Endothelial cell of umbilical vein (primary cell): ENCODE results near the gene SIPA1L2. TPM values are rescaled to one million over a fixed set of nuclear protein-coding genes. Genes with fewer than 3 reads are reported as not detected.

Experiments used
- BruUV-seq: library from RNA; stranded (reverse); fragments of 400-500 nt; replicated peaks from 2 replicates; lab custom pipeline; 2021; lab: Mats Ljungman, UMichigan
- CTCF ChIA-PET: fragments of 300-600, 350-600 bp; sonication (Branson Sonifier 250); formaldehyde crosslinking; loops from one replicate; lab custom pipeline; 2021; ENCODE audit warnings: antibody characterized with exemption, inconsistent platforms; lab: Charles Lee
- POLR2A ChIA-PET: fragments of 300-600, 350-600 bp; sonication (Branson Sonifier 250); formaldehyde crosslinking; loops from one replicate; lab custom pipeline; 2021; ENCODE audit warnings: antibody characterized with exemption, inconsistent platforms; lab: Charles Lee
- DNase-seq: peaks from one replicate; pipeline ENCODE4 v3.0.0-alpha.2; 2011; ENCODE audit warnings: low read depth, low spot score
- FAIRE-seq: peaks from 2 replicates; lab custom pipeline; 2011; peaks lifted over from hg19 to GRCh38; lab: Jason Lieb, UNC
- H2AFZ ChIP-seq: 2 replicates; pipeline ENCODE4 v1.6.0; 2012; ENCODE audit warnings: low read depth, low read length, control low read depth, inconsistent platforms
- H3K27ac ChIP-seq: 2 replicates; pipeline ENCODE4 v1.5.1; 2011; ENCODE audit warnings: low read depth, mild to moderate bottlenecking, control low read depth, low read length, moderate library complexity; ENCODE audit not compliant: insufficient read depth
- H3K27me3 ChIP-seq, 2 experiments: 2 replicates each; pipeline versions ENCODE4 v1.6.0 to v1.6.1; 2011; ENCODE audit warnings: low read length in 2 of 2, mixed read lengths in 1 of 2; ENCODE audit not compliant: control insufficient read depth in 2 of 2, insufficient read depth in 2 of 2
- H3K36me3 ChIP-seq, 2 experiments: 2 replicates in 1 of 2; 3 replicates in 1 of 2; pipeline ENCODE4 v1.5.1; 2011; ENCODE audit warnings: low read length in 2 of 2, mild to moderate bottlenecking in 1 of 2, moderate library complexity in 1 of 2; ENCODE audit not compliant: control insufficient read depth in 2 of 2, insufficient read depth in 2 of 2; ENCODE audit errors: extremely low read depth in 1 of 2
- H3K4me1 ChIP-seq: 3 replicates; pipeline ENCODE4 v1.5.1; 2011; ENCODE audit warnings: mild to moderate bottlenecking, low read length; ENCODE audit not compliant: control insufficient read depth, insufficient read depth; ENCODE audit errors: extremely low read depth
- H3K4me2 ChIP-seq: 2 replicates; pipeline ENCODE4 v1.6.1; 2011; ENCODE audit warnings: low read length, control low read depth, mixed read lengths; ENCODE audit not compliant: insufficient read depth
- H3K4me3 ChIP-seq, 3 experiments: fragments of 200-600 bp in 1 of 3; sonication (generic), shearing (Covaris generic) in 1 of 3; replicated peaks in 1 of 3; 2 replicates each; pipeline ENCODE4 v1.5.1; 2011 to 2016; ENCODE audit warnings: control low read depth in 3 of 3, low read length in 3 of 3, mild to moderate bottlenecking in 2 of 3, inconsistent platforms in 1 of 3, low read depth in 1 of 3, moderate library complexity in 1 of 3; ENCODE audit not compliant: insufficient read depth in 1 of 3
- H3K79me2 ChIP-seq: 2 replicates; pipeline ENCODE4 v1.6.0; 2012; ENCODE audit warnings: low read length, inconsistent platforms; ENCODE audit not compliant: control insufficient read depth, insufficient read depth
- H3K9ac ChIP-seq: replicated peaks from 2 replicates; pipeline ENCODE3; 2011; ENCODE audit warnings: low read length, control low read depth; ENCODE audit not compliant: insufficient read depth; ENCODE audit errors: extremely low read depth
- H3K9me1 ChIP-seq: replicated peaks from 3 replicates; pipeline ENCODE4 v1.6.0; 2011; ENCODE audit warnings: mild to moderate bottlenecking, low read length; ENCODE audit not compliant: control insufficient read depth, insufficient read depth; ENCODE audit errors: extremely low read depth
- H3K9me3 ChIP-seq: replicated peaks from 2 replicates; pipeline ENCODE4 v1.5.1; 2012; ENCODE audit warnings: low read length, inconsistent platforms; ENCODE audit not compliant: control insufficient read depth, insufficient read depth
- H4K20me1 ChIP-seq: replicated peaks from 2 replicates; pipeline ENCODE3; 2011; ENCODE audit warnings: mild to moderate bottlenecking, low read length; ENCODE audit not compliant: control insufficient read depth, insufficient read depth; ENCODE audit errors: extremely low read depth
- EZH2 ChIP-seq: IDR thresholded peaks from 2 replicates; pipeline ENCODE4 v1.6.1; 2012; ENCODE audit warnings: borderline replicate concordance, low read depth, mild to moderate bottlenecking, moderate library complexity, low read length, inconsistent platforms; ENCODE audit not compliant: severe bottlenecking
- FOS ChIP-seq: IDR thresholded peaks from 2 replicates; pipeline ENCODE4 v1.6.1; 2011; ENCODE audit warnings: mild to moderate bottlenecking, low read length, moderate library complexity, borderline replicate concordance; ENCODE audit not compliant: insufficient read depth
- GATA2 ChIP-seq: IDR thresholded peaks from 2 replicates; pipeline ENCODE4 v1.7.0; 2011; ENCODE audit warnings: low read depth, mild to moderate bottlenecking, moderate library complexity, mixed read lengths, low read length; ENCODE audit not compliant: insufficient read length, insufficient read depth
- JUN ChIP-seq: IDR thresholded peaks from 2 replicates; pipeline ENCODE4 v1.6.1; 2011; ENCODE audit warnings: borderline replicate concordance, low read depth; ENCODE audit not compliant: insufficient read length, insufficient read depth
- MAX ChIP-seq: IDR thresholded peaks from 2 replicates; pipeline ENCODE4 v1.6.1; 2011; ENCODE audit not compliant: insufficient read depth, insufficient read length
- MYC ChIP-seq: IDR thresholded peaks from one replicate; pipeline ENCODE4 v1.6.1; 2011; ENCODE audit warnings: mild to moderate bottlenecking, low read depth, low read length
- POLR2A ChIP-seq: IDR thresholded peaks from 2 replicates; pipeline ENCODE4 v1.6.1; 2012; ENCODE audit warnings: low read depth, mild to moderate bottlenecking, control low read depth, low read length
- POLR2AphosphoS5 ChIP-seq: IDR thresholded peaks from 2 replicates; pipeline ENCODE4 v1.6.1; 2012; ENCODE audit warnings: low read depth, mild to moderate bottlenecking, control low read depth, low read length, moderate library complexity; ENCODE audit not compliant: insufficient read depth
- dilution Hi-C: fragments of 300-500 bp; cut with MboI; formaldehyde crosslinking; loops from one replicate; pipeline ENCODE4 v1.15.0; 2019; ENCODE audit warnings: low sequenced_read_pairs; ENCODE audit not compliant: extremely low pct_ligation_motif_present
- intact Hi-C: fragments of 100-400 bp; cut with micrococcal nuclease; formaldehyde crosslinking; loops from one replicate; pipeline ENCODE4 v1.10.0; 2022
- polyA plus RNA-seq, 4 experiments: library from polyadenylated mRNA; depleted of rRNA in 3 of 4; stranded (reverse) in 3 of 4; unstranded in 1 of 4; fragments of >200 nt; gene quantifications; 2 replicates each; pipeline versions ENCODE4 v1.2.1 to v1.2.3, GENCODE V29; 2011 to 2012; ENCODE audit warnings: missing spikeins in 1 of 4
- total RNA-seq: library from RNA; stranded (reverse); gene quantifications from 2 replicates; pipeline ENCODE4 v1.2.3, GENCODE V29; 2021
- TF ChIP-seq, protein P1 (sequence below), 2 donors: IDR thresholded peaks; 1 replicate in 1 of 2; 2 replicates in 1 of 2; pipeline ENCODE4 v1.5.1; 2011; ENCODE audit warnings: low read length in 2 of 2, mild to moderate bottlenecking in 2 of 2, moderate library complexity in 2 of 2, control low read depth in 1 of 2, inconsistent platforms in 1 of 2, low read depth in 1 of 2; ENCODE audit not compliant: insufficient read depth in 1 of 2; ENCODE audit errors: extremely low read depth in 1 of 2

SIPA1L2 gene
- total and polyA plus RNA-seq, 2 donors (not counting 3 experiments of a cell fraction or from before 2014, with no cell fraction given): 3.6 to 12.8 TPM

GRCh38 chr1:232655028-232655745 is 25.3 kb upstream of the SIPA1L2 start:
- CTCF ChIA-PET: interaction anchor here (0.7 to 1.8 kb wide), 2 partner anchors 13 to 369 kb away, joined by 3 to 4 read pairs; no protein-coding TSS in a partner anchor
- intact Hi-C loops: no loop called here
- dilution Hi-C loops: no loop called here

DNA sequence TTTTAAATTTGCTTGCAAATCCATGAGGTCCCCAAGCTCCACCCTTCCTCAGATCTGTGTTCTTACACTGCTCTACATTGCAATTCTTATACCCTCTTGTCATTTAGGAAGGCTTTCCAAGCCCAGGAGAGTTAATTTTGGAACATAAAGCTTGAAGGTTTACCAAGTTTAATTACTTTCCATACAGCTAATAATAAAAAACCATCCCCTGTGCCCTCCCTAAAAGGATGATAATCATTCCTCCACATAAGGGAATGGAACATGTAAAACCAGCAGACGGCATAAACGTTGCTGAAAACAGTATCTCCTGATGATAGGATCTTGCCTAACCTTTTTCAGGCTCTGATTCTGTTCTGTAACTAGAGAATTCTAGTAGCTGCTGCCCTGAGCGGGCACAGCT is 23.9 kb upstream of the SIPA1L2 start:
- POLR2A ChIA-PET: no interaction called here
- no TSS peak for BruUV-seq

More at GRCh38 chr1:232655028-232655745, 25.3 kb upstream of the SIPA1L2 start:
- H3K4me3 ChIP-seq: no peak overlapping the region
- H3K4me1 ChIP-seq: peaks cover 7% of the 10 kb centered on the region
- no peak overlapping the region for H3K27ac ChIP-seq
- no peaks in the 10 kb centered on the region for H4K20me1 ChIP-seq
- H3K36me3 ChIP-seq: no peaks in the 10 kb centered on the region
- H3K9me1 ChIP-seq: no peaks in the 10 kb centered on the region
- no peak overlapping the region for H2AFZ ChIP-seq
- POLR2A ChIA-PET: no interaction called here
- H3K9me3 ChIP-seq: no peaks in the 10 kb centered on the region
- no TSS peak for BruUV-seq
- no peaks in the 10 kb centered on the region for H3K79me2 ChIP-seq
- FAIRE-seq (no peak), DNase-seq (no peak)
- no peak for TF ChIP-seq FOS
- no peak for TF ChIP-seq GATA2
- no peak for TF ChIP-seq POLR2A
- H3K9ac ChIP-seq: no peak overlapping the region
- H3K27me3 ChIP-seq: no peaks in the 10 kb centered on the region
- H3K4me2 ChIP-seq: no peak overlapping the region

More for the DNA sequence above, 23.9 kb upstream of the SIPA1L2 start:
- H3K79me2 ChIP-seq: no peaks in the 10 kb centered on the region
- CTCF ChIA-PET: interaction anchor here (1.2 to 1.8 kb wide), 2 partner anchors 14 to 17 kb away, joined by 3 to 4 read pairs; no protein-coding TSS in a partner anchor
- H3K27ac ChIP-seq: no peak overlapping the region
- no peak for DNase-seq
- no peaks in the 10 kb centered on the region for H3K27me3 ChIP-seq
- H3K9ac ChIP-seq: no peak overlapping the region
- no peak overlapping the region for H3K4me2 ChIP-seq
- H3K9me3 ChIP-seq: no peaks in the 10 kb centered on the region
- dilution Hi-C loops: no loop called here
- intact Hi-C loops: no loop called here
- H3K9me1 ChIP-seq: no peaks in the 10 kb centered on the region
- no peaks in the 10 kb centered on the region for H4K20me1 ChIP-seq
- no peak overlapping the region for H2AFZ ChIP-seq
- no peak overlapping the region for H3K4me3 ChIP-seq
- FAIRE-seq: no peak
- no peaks in the 10 kb centered on the region for H3K36me3 ChIP-seq
- TF ChIP-seq MAX: no peak
- no peak for TF ChIP-seq FOS
- no peak for TF ChIP-seq EZH2
- TF ChIP-seq MYC: no peak
- no peak for TF ChIP-seq POLR2AphosphoS5
- no peak for TF ChIP-seq GATA2
- no peak for TF ChIP-seq JUN
- TF ChIP-seq, protein P1, sequence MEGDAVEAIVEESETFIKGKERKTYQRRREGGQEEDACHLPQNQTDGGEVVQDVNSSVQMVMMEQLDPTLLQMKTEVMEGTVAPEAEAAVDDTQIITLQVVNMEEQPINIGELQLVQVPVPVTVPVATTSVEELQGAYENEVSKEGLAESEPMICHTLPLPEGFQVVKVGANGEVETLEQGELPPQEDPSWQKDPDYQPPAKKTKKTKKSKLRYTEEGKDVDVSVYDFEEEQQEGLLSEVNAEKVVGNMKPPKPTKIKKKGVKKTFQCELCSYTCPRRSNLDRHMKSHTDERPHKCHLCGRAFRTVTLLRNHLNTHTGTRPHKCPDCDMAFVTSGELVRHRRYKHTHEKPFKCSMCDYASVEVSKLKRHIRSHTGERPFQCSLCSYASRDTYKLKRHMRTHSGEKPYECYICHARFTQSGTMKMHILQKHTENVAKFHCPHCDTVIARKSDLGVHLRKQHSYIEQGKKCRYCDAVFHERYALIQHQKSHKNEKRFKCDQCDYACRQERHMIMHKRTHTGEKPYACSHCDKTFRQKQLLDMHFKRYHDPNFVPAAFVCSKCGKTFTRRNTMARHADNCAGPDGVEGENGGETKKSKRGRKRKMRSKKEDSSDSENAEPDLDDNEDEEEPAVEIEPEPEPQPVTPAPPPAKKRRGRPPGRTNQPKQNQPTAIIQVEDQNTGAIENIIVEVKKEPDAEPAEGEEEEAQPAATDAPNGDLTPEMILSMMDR (IDR thresholded peaks at IDR 0.05; ENCODE audit: extremely low read depth in 1 of 2, insufficient read depth in 1 of 2, low read depth in 1 of 2, low read length in 2 of 2): no peak
- TF ChIP-seq POLR2A: no peak
- no peaks in the 10 kb centered on the region for H3K4me1 ChIP-seq
